NCI-H2107 treated with DMSO at 0.1 percent for 48 hours (cell line): Measurements from ENCODE around the gene PFDN6.
A peak's percentile ranks its signal among the peaks of the same experiment; 100 is the strongest.

ENCODE experiments used
- DNase-seq: peaks from one replicate; lab custom pipeline; 2025; ENCODE audit not compliant: unreplicated experiment; lab: John Stamatoyannopoulos, UW

Gene PFDN6

GRCh38 chr6:33294086-33294823 is 4.9 kb downstream of the PFDN6 start:
- no peak for DNase-seq

GRCh38 chr6:33295621-33296369 is 6.4 kb downstream of the PFDN6 start:
- no peak for DNase-seq

- DNase-seq, result no peak
Observed at GRCh38 chr6:33296797-33297405, 7.5 kb downstream of the PFDN6 start.

DNA sequence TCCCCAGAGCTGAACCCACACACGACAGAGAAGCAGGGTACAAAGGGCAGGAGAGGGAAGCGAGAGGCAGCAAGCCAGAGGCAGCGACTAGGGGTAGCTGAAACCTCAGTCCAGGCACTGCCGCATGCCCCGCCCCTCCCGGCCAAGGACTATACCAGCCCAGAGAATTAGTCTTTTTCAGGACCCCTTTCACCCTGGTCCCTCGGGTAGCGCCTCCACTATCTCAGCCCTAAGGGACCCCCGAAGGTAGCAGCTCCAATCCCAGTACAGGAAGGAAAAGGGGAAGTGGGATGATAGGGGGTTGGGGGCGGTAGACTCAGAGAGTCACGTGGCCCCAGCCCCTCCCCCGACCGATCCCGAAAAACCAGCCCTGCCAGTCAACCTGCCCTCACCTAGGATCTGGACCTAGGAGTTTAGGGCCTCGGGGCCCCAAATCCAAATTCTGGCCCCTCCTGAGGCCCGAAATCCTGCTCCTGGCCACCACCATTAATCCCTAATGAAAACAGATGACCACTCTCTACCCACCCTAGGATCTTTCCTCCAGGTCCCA is 8.1 kb downstream of the PFDN6 start:
- no peak for DNase-seq

DNA sequence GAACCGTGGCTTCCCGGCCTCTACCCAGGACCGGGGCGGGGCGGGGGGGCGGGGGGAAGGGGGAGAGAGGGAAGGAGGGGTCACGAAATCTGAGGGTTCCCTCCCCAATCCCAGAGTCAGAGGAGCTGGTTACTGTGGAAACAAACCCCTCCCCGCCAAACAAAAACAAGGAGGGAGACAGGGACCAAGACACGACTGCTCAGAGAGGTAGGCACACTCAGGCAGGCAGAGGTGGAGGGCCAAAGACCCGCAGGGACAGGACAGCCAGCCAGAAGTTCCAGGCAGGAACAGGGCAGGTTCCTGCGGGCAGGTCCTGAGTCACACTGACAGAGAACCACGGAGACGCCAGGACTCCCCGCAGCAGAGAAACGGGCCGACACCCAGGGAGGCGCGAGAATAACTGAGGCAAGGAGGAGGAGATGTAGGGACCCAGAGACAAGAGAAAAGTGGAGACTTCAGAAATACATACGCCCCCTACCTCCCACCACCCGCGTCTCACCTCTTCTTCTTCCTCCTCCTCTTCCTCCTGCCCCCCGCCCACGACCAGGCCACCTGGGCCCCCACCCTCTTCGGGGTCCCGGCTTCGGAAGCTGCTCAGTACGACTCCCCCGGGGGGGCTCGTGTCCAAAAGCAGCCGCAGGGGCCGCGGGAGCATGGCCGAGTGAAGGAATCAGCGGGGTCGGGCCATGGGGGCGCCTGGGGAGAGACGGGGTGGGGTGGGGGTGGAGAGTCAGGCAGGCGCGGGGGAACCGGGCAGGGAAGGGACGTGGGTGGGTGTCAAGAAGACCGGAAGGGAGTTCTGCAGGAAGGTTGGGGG is 8.8 kb downstream of the PFDN6 start:
- DNase-seq, result peak; percentile 7

GRCh38 chr6:33298773-33299236 is 9.4 kb downstream of the PFDN6 start, which contains the start of gene RGL2:
RGL2 (minus strand) TSS chr6:33298942; CDS start chr6:33298610, 332 bp downstream.
- DNase-seq, result no peak

DNA sequence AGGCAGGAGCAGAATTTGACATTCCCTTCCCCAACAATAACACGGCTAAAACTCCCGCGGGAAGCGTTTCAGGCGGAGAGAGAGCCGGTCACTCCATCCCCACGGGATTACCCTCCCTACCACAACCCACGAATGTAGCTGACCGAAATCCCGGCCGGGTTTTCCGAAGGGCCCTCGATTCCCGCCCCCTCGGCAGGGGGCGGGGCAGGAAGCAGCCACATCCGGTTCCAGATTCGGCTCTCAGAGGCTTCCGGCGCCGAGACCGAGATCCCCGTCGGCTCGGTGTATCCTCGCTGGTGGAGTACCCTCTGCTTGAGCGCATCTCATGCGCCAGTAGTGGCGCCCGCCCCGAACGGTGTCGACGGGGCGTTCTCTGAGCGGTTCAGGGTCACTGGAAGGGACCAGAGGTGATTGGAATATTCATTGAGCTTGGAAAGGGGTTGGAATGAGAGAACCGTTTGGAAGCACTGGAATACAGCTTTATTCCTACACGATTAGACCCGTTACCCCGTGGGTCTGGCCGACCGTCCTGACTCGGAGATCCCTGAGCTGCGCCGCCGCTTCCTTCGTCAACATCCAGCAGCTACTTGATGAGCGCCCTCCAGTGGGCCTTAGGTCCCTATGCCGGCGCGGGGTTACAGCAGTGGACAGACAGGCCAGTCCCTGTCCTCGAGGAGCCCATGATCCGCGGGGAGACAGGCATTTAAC is 10.0 kb downstream of the PFDN6 start:
- peak; percentile 39 for DNase-seq

- no peak for DNase-seq
Observed at GRCh38 chr6:33301877-33302276, 12.5 kb downstream of the PFDN6 start.

DNA sequence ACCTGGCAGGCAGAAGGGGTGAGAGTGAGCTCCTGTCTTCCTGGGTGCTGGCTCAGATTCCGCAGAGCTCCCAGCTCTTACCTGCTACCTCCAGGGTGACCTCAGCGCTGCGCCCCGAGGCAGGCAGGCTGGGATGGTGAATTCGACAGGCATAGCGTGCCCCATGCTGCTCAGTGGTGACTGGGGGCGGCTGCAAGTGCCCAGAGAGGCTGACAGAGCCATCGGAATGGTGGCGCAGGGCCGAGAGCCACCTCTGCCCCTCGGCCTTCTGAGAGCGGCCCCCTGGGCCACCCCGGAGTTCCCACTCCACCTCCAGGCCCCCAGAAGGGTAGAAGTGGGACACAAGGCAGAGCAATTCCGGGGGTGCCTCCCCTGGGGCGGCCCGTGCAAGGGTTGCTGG is 14.8 kb downstream of the PFDN6 start:
- no peak for DNase-seq

DNA sequence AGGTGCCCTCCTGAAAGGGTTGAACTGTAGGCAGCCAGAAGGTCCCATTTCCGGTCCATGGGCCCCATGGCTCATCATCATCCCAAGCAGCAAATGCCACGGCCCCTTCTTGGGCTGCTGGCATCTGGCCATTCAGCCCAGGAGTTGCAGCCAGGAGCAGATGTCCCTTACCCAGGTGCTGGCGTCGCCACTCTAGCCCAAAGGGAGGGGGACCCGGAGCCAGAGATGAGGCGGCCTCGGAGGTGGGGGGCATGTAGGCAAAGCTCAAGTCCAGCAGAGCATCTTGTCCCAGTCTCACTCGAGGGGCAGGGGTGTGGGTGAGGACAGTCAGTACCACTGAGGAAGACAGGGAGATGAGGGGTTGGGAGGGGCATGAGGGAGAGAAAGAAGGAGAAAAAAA is 15.7 kb downstream of the PFDN6 start:
- no peak for DNase-seq

DNA sequence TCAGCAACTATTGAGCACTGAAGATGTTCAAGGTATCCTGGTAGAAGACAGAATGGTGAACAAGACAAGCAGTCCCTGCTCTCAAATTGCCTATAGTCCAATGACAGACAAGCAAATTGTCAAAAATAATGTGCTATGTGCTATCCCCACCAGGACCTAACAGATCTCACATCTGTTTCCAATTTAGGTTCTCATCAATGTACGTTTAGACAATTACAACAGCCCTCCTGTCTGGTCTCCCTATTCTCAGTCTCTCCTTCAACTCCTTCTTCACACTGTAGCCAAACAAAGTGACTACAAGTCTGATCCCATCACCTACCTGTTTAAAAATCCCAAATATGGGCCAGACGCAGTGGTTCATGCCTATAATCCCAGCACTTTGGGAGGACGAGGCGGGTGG is 17.0 kb downstream of the PFDN6 start:
- DNase-seq, result no peak

DNA sequence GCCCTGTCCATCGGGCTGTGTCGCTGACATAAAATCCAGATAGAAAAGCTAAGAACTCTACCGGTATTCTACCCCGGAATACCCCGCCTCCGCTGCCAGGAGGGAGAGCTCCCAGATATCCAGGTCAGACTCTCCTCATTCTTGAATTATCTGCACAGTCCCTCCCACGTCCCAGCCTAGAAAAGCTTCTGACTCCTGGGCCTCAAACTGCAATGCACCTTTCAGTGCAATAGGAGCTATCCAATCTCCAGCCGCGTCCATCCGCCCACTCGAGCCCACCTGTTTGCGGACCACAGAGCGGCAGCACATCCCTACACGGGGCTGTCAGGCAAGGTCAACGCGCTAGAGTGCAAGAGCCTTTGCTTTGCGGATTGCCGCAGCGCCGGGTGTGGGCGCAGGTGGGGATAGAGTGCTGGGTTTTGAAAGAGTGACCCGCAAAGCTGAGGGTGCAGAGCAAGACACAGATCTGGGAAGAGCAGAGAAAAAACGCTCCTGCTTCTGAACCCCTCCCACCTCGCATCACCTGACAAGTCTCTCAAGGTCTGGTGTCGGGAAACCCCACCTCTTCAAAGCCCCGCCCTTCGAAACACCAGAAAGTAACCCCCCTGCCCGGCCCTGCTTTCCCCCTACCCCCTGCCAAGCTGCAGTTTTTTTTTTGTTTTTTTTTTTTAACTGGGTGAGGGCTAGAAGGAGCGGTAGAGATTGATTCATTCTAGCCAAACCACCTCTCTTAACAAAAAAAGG is 23.1 kb downstream of the PFDN6 start:
- peak; percentile 90 for DNase-seq

- DNase-seq, result no peak
Observed at GRCh38 chr6:33313105-33313708, 23.8 kb downstream of the PFDN6 start.

- peak; percentile 19 for DNase-seq
Observed at GRCh38 chr6:33313709-33314514, 24.5 kb downstream of the PFDN6 start, which contains the start of gene TAPBP. TAPBP (minus strand) TSS chr6:33314078; CDS start chr6:33314041, 37 bp downstream.

GRCh38 chr6:33314515-33314942 is 25.1 kb downstream of the PFDN6 start:
- DNase-seq, result no peak

- DNase-seq, result no peak
Observed at GRCh38 chr6:33314943-33315792, 25.8 kb downstream of the PFDN6 start.
